Peyer's patch (tissue), 4 donors: ENCODE data around the gene P2RX5. TPM values are rescaled to one million over a fixed set of nuclear protein-coding genes. Genes with fewer than 3 reads are reported as not detected.
"Not testable (repeated sequence)": the region's sequence is repeated elsewhere in the genome, so short reads cannot be mapped to it uniquely, and the experiment has no call there.

ENCODE experiments used
- DNase-seq, 3 donors: peaks; one replicate each; pipeline ENCODE4 v3.0.0-alpha.2; 2017 to 2019
- H3K27ac ChIP-seq, 4 donors: fragments of 200-600 bp; sonication (generic); one replicate each; pipeline ENCODE4 v1.5.1; 2016 to 2019
- H3K27me3 ChIP-seq, 2 donors: fragments of 200-600 bp; sonication (generic); one replicate each; pipeline ENCODE4 v1.5.1; 2019
- H3K36me3 ChIP-seq, 3 donors: fragments of 200-600 bp; sonication (generic); one replicate each; pipeline ENCODE4 v1.5.1; 2016 to 2019
- H3K4me1 ChIP-seq, 4 donors: fragments of 200-600 bp; sonication (generic); one replicate each; pipeline ENCODE4 v1.5.1; 2016 to 2019
- H3K4me3 ChIP-seq, 4 donors: fragments of 200-600 bp; sonication (generic); 1 replicate in 3 of 4; 2 replicates in 1 of 4; pipeline ENCODE4 v1.5.1; 2016 to 2019; ENCODE audit warnings: mild to moderate bottlenecking in 1 of 4
- H3K9me3 ChIP-seq, 4 donors: fragments of 200-600 bp; sonication (generic); one replicate each; pipeline ENCODE4 v1.5.1; 2016 to 2019; ENCODE audit warnings: mild to moderate bottlenecking in 1 of 4
- CTCF ChIP-seq, 6 experiments: fragments of 450-650 bp in 4 of 6; fragments of 200-600 bp in 2 of 6; sonication (generic) in 1 of 6; IDR thresholded peaks; one replicate each; pipeline ENCODE4 v1.5.1; 2017 to 2019; ENCODE audit warnings: antibody characterized with exemption in 6 of 6, mild to moderate bottlenecking in 3 of 6, moderate library complexity in 1 of 6
- POLR2A ChIP-seq, 2 donors: fragments of 450-650 bp; IDR thresholded peaks; one replicate each; pipeline ENCODE4 v1.5.1; 2017; ENCODE audit warnings: antibody characterized with exemption in 2 of 2, mild to moderate bottlenecking in 2 of 2, moderate library complexity in 2 of 2
- total RNA-seq, 4 donors: library from RNA; depleted of rRNA; stranded (reverse); fragments of >200 nt; gene quantifications; one replicate each; pipeline ENCODE4 v1.1.0, GENCODE V29; 2016

The P2RX5 gene
- total RNA-seq, 4 donors from 2014 or later = 1.2 to 103 (median 5.7) TPM

GRCh38 chr17:3708366-3708765, 12.4 kb upstream of the P2RX5 start:
- no peaks in the 10 kb centered on the region for H3K9me3 ChIP-seq
- H3K4me3 ChIP-seq = no peak overlapping the region
- H3K27ac ChIP-seq = no peak overlapping the region
- no peak for DNase-seq
- H3K4me1 ChIP-seq = peaks cover 0 to 6% (median 3%) of the 10 kb centered on the region in 4 donors
- H3K27me3 ChIP-seq = no peaks in the 10 kb centered on the region
- no peak for TF ChIP-seq CTCF (IDR thresholded peaks at IDR 0.05)
- no peak for TF ChIP-seq POLR2A (IDR thresholded peaks at IDR 0.05)
- peaks cover 0 to under 1% (median 0%) of the 10 kb centered on the region in 3 donors for H3K36me3 ChIP-seq

- H3K27me3 ChIP-seq, DNase-seq, H3K27ac ChIP-seq, H3K9me3 ChIP-seq, H3K36me3 ChIP-seq, H3K4me1 ChIP-seq, H3K4me3 ChIP-seq: not testable (repeated sequence)
These were observed 9.7 kb upstream of the P2RX5 start for GRCh38 chr17:3705718-3705984.

GRCh38 chr17:3704931-3705717, 9.2 kb upstream of the P2RX5 start:
- H3K27ac ChIP-seq = no peak overlapping the region
- DNase-seq = no peak
- H3K4me3 ChIP-seq = no peak overlapping the region
- H3K9me3 ChIP-seq = no peaks in the 10 kb centered on the region
- H3K4me1 ChIP-seq = no peaks in the 10 kb centered on the region
- H3K36me3 ChIP-seq = no peaks in the 10 kb centered on the region
- TF ChIP-seq CTCF (IDR thresholded peaks at IDR 0.05) = no peak
- no peak for TF ChIP-seq POLR2A (IDR thresholded peaks at IDR 0.05)
- no peaks in the 10 kb centered on the region for H3K27me3 ChIP-seq

GRCh38 chr17:3702041-3702539, 6.1 kb upstream of the P2RX5 start:
- not testable (repeated sequence) for H3K4me1 ChIP-seq, H3K27me3 ChIP-seq, H3K4me3 ChIP-seq, H3K36me3 ChIP-seq, H3K27ac ChIP-seq, DNase-seq, H3K9me3 ChIP-seq

- Histone ChIP-seq H3K4me1 (peaks cover 0 to 17% (median 0%) of the 10 kb centered on the region in 4 donors), H3K27me3 (peaks cover 0 to 13% of the 10 kb centered on the region in 2 donors), H3K36me3 (no peaks in the 10 kb centered on the region), H3K27ac (no peak overlapping the region), H3K9me3 (no peaks in the 10 kb centered on the region), H3K4me3 (no peak overlapping the region)
- no peak for DNase-seq
- TF ChIP-seq POLR2A (IDR thresholded peaks at IDR 0.05) (no peak), CTCF (IDR thresholded peaks at IDR 0.05) (no peak)
These were observed 4.0 kb upstream of the P2RX5 start for GRCh38 chr17:3699951-3700350.

GRCh38 chr17:3698139-3698538, 2.2 kb upstream of the P2RX5 start:
- Histone ChIP-seq H3K9me3 (no peaks in the 10 kb centered on the region), H3K27me3 (peaks cover 0 to 16% of the 10 kb centered on the region in 2 donors), H3K27ac (no peak overlapping the region), H3K4me1 (peaks cover 0 to 17% (median 1%) of the 10 kb centered on the region in 4 donors), H3K36me3 (no peaks in the 10 kb centered on the region), H3K4me3 (no peak overlapping the region)
- DNase-seq = no peak
- TF ChIP-seq POLR2A (IDR thresholded peaks at IDR 0.05) = no peak
- no peak for TF ChIP-seq CTCF (IDR thresholded peaks at IDR 0.05)

GRCh38 chr17:3697103-3697476, 1.1 kb upstream of the P2RX5 start:
- no peaks in the 10 kb centered on the region for H3K9me3 ChIP-seq
- H3K4me1 ChIP-seq = peaks cover 0 to 17% (median 3%) of the 10 kb centered on the region in 4 donors
- no peaks in the 10 kb centered on the region for H3K36me3 ChIP-seq
- H3K27ac ChIP-seq = peak overlapping the region in 1 of 4 donors; percentile 90
- peaks cover 0 to 16% of the 10 kb centered on the region in 2 donors for H3K27me3 ChIP-seq
- H3K4me3 ChIP-seq = no peak overlapping the region
- DNase-seq = no peak
- no peak for TF ChIP-seq CTCF (IDR thresholded peaks at IDR 0.05)
- TF ChIP-seq POLR2A (IDR thresholded peaks at IDR 0.05) = no peak
